GM23338 (cell line): ENCODE measurements around the gene PPP1R13L. TPM values are rescaled to one million over a fixed set of nuclear protein-coding genes. Genes with fewer than 3 reads are reported as not detected.

Experiments
- ATAC-seq: fragments of 200-7000 bp; cut with Tn5 transposase; 3 replicates; pipeline ENCODE4 v1.9.1; 2020
- DNase-seq: peaks from one replicate; pipeline ENCODE4 v3.0.0-alpha.2; 2015; ENCODE audit warnings: low spot score
- H2AFZ ChIP-seq: fragments of 200-600 bp; sonication (generic); 2 replicates; pipeline ENCODE4 v1.8.0; 2016; ENCODE audit warnings: antibody characterized with exemption, mild to moderate bottlenecking, moderate library complexity
- H3F3A ChIP-seq: fragments of 200-600 bp; sonication (generic); replicated peaks from 2 replicates; pipeline ENCODE4 v1.8.0; 2017; ENCODE audit warnings: antibody characterized with exemption, mixed run types, low read depth
- H3K27ac ChIP-seq: fragments of 200-600 bp; sonication (generic); 2 replicates; pipeline ENCODE4 v1.6.1; 2016; ENCODE audit warnings: low read depth
- H3K27me3 ChIP-seq: fragments of 200-600 bp; sonication (generic); 2 replicates; pipeline ENCODE4 v1.8.0; 2016; ENCODE audit warnings: mild to moderate bottlenecking, mixed run types, moderate library complexity; ENCODE audit not compliant: insufficient read depth
- H3K36me3 ChIP-seq: fragments of 200-600 bp; sonication (generic); 2 replicates; pipeline ENCODE4 v1.8.0; 2016; ENCODE audit warnings: mild to moderate bottlenecking; ENCODE audit not compliant: insufficient read depth
- H3K4me1 ChIP-seq: fragments of 200-600 bp; sonication (generic); 2 replicates; pipeline ENCODE4 v1.8.0; 2016; ENCODE audit warnings: mild to moderate bottlenecking, moderate library complexity; ENCODE audit not compliant: insufficient read depth
- H3K4me2 ChIP-seq: fragments of 200-600 bp; sonication (generic); 2 replicates; pipeline ENCODE4 v1.7.1; 2017; ENCODE audit warnings: mixed run types
- H3K4me3 ChIP-seq: fragments of 200-600 bp; sonication (generic); 2 replicates; pipeline ENCODE4 v1.6.1; 2016; ENCODE audit warnings: mixed run types
- H3K79me2 ChIP-seq: fragments of 200-600 bp; sonication (generic); replicated peaks from 2 replicates; pipeline ENCODE4 v1.8.0; 2017; ENCODE audit warnings: mild to moderate bottlenecking; ENCODE audit not compliant: insufficient read depth
- H3K9me2 ChIP-seq: fragments of 200-600 bp; sonication (generic); 2 replicates; pipeline ENCODE4 v1.8.0; 2017; ENCODE audit not compliant: insufficient read depth
- H4K20me1 ChIP-seq: fragments of 200-600 bp; sonication (generic); replicated peaks from 2 replicates; pipeline ENCODE4 v1.8.0; 2017; ENCODE audit warnings: mild to moderate bottlenecking; ENCODE audit not compliant: insufficient read depth
- H3K27ac Mint-ChIP-seq: 2 replicates; pipeline ENCODE4 v1.8.0; 2020; ENCODE audit warnings: inconsistent platforms, mild to moderate bottlenecking, moderate library complexity, mixed read lengths
- H3K27me3 Mint-ChIP-seq: 3 replicates; pipeline ENCODE4 v1.8.0; 2022; ENCODE audit warnings: low read depth, mild to moderate bottlenecking, moderate library complexity, mixed read lengths, inconsistent platforms; ENCODE audit not compliant: insufficient read depth, poor library complexity
- H3K36me3 Mint-ChIP-seq: 3 replicates; pipeline ENCODE4 v1.8.0; 2021; ENCODE audit warnings: low read depth, mild to moderate bottlenecking, inconsistent platforms, moderate library complexity, mixed read lengths
- H3K4me1 Mint-ChIP-seq: 3 replicates; pipeline ENCODE4 v1.8.0; 2020; ENCODE audit warnings: mild to moderate bottlenecking, inconsistent platforms, mixed read lengths
- H3K4me3 Mint-ChIP-seq: 3 replicates; pipeline ENCODE4 v1.8.0; 2021; ENCODE audit warnings: moderate library complexity, mild to moderate bottlenecking, inconsistent platforms, mixed read lengths
- H3K9me3 Mint-ChIP-seq: 3 replicates; pipeline ENCODE4 v1.8.0; 2020; ENCODE audit warnings: moderate library complexity, mild to moderate bottlenecking, inconsistent platforms, mixed read lengths
- CREB1 ChIP-seq: fragments of 250-450 bp; sonication (Bioruptor Pico); IDR thresholded peaks from 2 replicates; pipeline ENCODE4 v1.5.0; 2020; ENCODE audit warnings: low read depth, mild to moderate bottlenecking, moderate library complexity
- CTCF ChIP-seq, 2 experiments: fragments of 200-600 bp in 1 of 2; sonication (generic) in 1 of 2; conservative IDR thresholded peaks; 2 replicates each; pipeline versions ENCODE4 v1.5.1 to v1.6.1; 2016 to 2017; ENCODE audit warnings: antibody characterized with exemption in 2 of 2, low read depth in 2 of 2, mild to moderate bottlenecking in 2 of 2, moderate library complexity in 1 of 2
- EZH2 ChIP-seq: fragments of 200-600 bp; sonication (generic); IDR thresholded peaks from one replicate; pipeline ENCODE4 v1.8.0; 2017; ENCODE audit warnings: antibody characterized with exemption, mild to moderate bottlenecking, low read depth; ENCODE audit not compliant: unreplicated experiment
- EZH2phosphoT487 ChIP-seq: fragments of 200-600 bp; sonication (generic); IDR thresholded peaks from one replicate; pipeline ENCODE4 v1.8.1; 2018; ENCODE audit warnings: antibody characterized with exemption; ENCODE audit not compliant: unreplicated experiment
- NANOG ChIP-seq: IDR thresholded peaks from 2 replicates; pipeline ENCODE4 v1.6.1; 2016; ENCODE audit warnings: antibody characterized with exemption, borderline replicate concordance
- STAT1 ChIP-seq: IDR thresholded peaks from one replicate; pipeline ENCODE4 v1.6.1; 2016; ENCODE audit warnings: antibody characterized with exemption; ENCODE audit not compliant: unreplicated experiment
- ZNF331 ChIP-seq: fragments of 250-450 bp; sonication (Bioruptor Pico); IDR thresholded peaks from 2 replicates; pipeline ENCODE4 v1.5.0; 2020; ENCODE audit warnings: low read depth, mild to moderate bottlenecking, moderate library complexity
- ZNF462 ChIP-seq: fragments of 250-450 bp; sonication (Bioruptor Pico); IDR thresholded peaks from 2 replicates; pipeline ENCODE4 v1.5.0; 2020; ENCODE audit warnings: mild to moderate bottlenecking, moderate library complexity
- polyA plus RNA-seq: library from polyadenylated mRNA; unstranded; fragments of >200 nt; fragmentation: Nextera tagmentation; extraction: Ambion mirVana; gene quantifications from 2 replicates; pipeline ENCODE4 v1.2.1, GENCODE V29; 2016
- total RNA-seq: library from RNA; depleted of rRNA; stranded (reverse); fragments of >200 nt; shearing (Covaris generic); gene quantifications from 2 replicates; pipeline ENCODE4 v1.2.3, GENCODE V29; 2014

PPP1R13L gene
- total and polyA plus RNA-seq, 2 experiments from 2014 or later: 9.6 to 15.5 TPM

- Histone ChIP-seq H3K9me2 (no peaks in the 10 kb centered on the region), H3K4me2 (no peak overlapping the region), H3K79me2 (peaks cover 15% of the 10 kb centered on the region), H2AFZ (no peak overlapping the region), H3F3A (peaks cover 3% of the 10 kb centered on the region), H4K20me1 (peaks cover 12% of the 10 kb centered on the region), H3K4me1 (0 out of 2 replicates have a peak, but pooled peaks cover under 1% of the 10 kb centered on the region), H3K27ac (no peak overlapping the region), H3K4me3 (no peak overlapping the region), H3K36me3 (peaks cover 24% of the 10 kb centered on the region), H3K27me3 (no peaks in the 10 kb centered on the region)
- Mint-ChIP-seq H3K27ac (no peak overlapping the region), H3K4me1 (peaks cover 5% of the 10 kb centered on the region), H3K9me3 (no peaks in the 10 kb centered on the region), H3K36me3 (peaks cover 51% of the 10 kb centered on the region), H3K27me3 (peaks cover 14% of the 10 kb centered on the region), H3K4me3 (no peak overlapping the region)
- TF ChIP-seq EZH2phosphoT487 (no peak), CREB1 (no peak), STAT1 (no peak), EZH2 (no peak), ZNF331 (CRISPR knock-in tag) (no peak), ZNF462 (CRISPR knock-in tag) (no peak), NANOG (no peak), CTCF (conservative IDR thresholded peaks at IDR 0.05; ENCODE audit: low read depth in 2 of 2) (no peak)
- no peak for ATAC-seq
- no peak for DNase-seq
Measured at GRCh38 chr19:45363861-45364459, 40.9 kb downstream of the PPP1R13L start.
